ENCODE data around the gene TRABD2B. TPM values are rescaled to one million over a fixed set of nuclear protein-coding genes. Genes with fewer than 3 reads are reported as not detected.

Gene TRABD2B
- total RNA-seq, 2 experiments from 2014 or later: not detected

GRCh38 chr1:48030211-48030610 is 33.0 kb upstream of the TRABD2B start:
- H3K27ac Mint-ChIP-seq: no peak overlapping the region
- no peak for DNase-seq
- H3K36me3 Mint-ChIP-seq (ENCODE audit: low read depth): no peaks in the 10 kb centered on the region
- intact Hi-C loops (cut with micrococcal nuclease): no loop called here
- H3K27me3 Mint-ChIP-seq (ENCODE audit: low read depth): peaks cover 2% of the 10 kb centered on the region
- CTCF ChIA-PET: no interaction called here
- no peaks in the 10 kb centered on the region for H3K4me1 Mint-ChIP-seq (ENCODE audit: low read depth)
- H3K9me3 Mint-ChIP-seq: no peaks in the 10 kb centered on the region
- H3K4me3 Mint-ChIP-seq: no peak overlapping the region

DNA sequence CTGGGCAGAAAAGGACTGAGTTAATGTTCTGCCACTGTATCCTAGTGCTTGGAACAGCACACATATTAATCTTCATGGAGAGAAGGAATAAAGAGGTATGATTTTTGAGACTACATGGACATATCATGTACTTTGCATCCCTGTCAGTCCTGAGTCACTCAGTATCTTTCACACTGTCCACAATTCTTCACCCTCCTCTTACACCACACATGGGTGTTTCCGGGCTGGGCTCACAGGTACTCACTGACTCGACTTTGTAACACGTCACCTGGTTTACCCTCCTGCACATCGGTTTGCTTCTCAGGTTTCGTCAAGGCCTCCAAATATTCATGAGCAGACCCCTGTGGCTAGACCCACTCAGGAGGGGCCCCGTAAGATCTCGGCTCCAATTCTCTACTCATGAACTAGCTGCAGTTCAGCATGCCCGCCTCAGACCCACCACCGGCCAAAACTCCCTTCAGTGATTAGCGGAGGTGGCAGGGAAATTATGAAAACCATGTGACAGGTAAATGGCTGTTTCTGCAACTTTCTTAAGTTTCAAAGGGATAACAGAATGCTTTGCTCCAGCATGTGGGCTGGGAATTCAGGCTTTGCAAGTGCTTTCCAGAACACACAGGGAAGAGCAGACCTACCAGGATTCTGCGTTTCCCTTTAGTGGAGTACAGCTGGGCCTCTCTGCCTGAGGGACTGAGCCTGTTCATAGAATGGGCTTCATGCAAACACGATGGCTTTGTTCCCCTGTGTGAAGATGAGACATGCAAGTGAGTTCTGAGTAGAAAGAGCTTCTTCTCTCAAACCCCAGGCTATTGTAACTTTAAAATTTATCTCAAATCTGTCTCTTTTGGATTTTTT is 31.3 kb upstream of the TRABD2B start:
- Mint-ChIP-seq H3K27me3 (ENCODE audit: low read depth) (peaks cover 2% of the 10 kb centered on the region), H3K4me3 (no peak overlapping the region), H3K36me3 (ENCODE audit: low read depth) (no peaks in the 10 kb centered on the region), H3K4me1 (ENCODE audit: low read depth) (no peaks in the 10 kb centered on the region), H3K9me3 (no peaks in the 10 kb centered on the region), H3K27ac (no peak overlapping the region)
- CTCF ChIA-PET: no interaction called here
- intact Hi-C loops (cut with micrococcal nuclease): no loop called here
- no peak for DNase-seq

DNA sequence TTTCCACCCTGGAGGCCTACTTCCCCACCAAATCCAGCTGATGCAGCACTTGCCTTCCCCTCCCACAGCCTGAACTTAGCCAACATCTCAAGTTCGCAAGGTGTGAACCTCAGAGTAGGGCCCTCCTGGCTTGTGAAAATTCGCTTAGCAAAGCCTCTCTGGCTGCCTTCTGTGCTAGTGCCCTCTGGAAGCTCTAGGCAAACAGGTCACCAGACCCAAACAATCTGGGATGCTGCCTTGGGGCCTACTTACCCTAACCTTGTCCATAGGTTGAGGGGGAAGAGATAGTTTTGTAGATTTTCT is 30.3 kb upstream of the TRABD2B start:
- Mint-ChIP-seq H3K27ac (no peak overlapping the region), H3K27me3 (ENCODE audit: low read depth) (peaks cover 2% of the 10 kb centered on the region), H3K4me1 (ENCODE audit: low read depth) (no peaks in the 10 kb centered on the region), H3K4me3 (no peak overlapping the region), H3K9me3 (no peaks in the 10 kb centered on the region), H3K36me3 (ENCODE audit: low read depth) (no peaks in the 10 kb centered on the region)
- CTCF ChIA-PET: no interaction called here
- DNase-seq: no peak
- intact Hi-C loops (cut with micrococcal nuclease): no loop called here

DNA sequence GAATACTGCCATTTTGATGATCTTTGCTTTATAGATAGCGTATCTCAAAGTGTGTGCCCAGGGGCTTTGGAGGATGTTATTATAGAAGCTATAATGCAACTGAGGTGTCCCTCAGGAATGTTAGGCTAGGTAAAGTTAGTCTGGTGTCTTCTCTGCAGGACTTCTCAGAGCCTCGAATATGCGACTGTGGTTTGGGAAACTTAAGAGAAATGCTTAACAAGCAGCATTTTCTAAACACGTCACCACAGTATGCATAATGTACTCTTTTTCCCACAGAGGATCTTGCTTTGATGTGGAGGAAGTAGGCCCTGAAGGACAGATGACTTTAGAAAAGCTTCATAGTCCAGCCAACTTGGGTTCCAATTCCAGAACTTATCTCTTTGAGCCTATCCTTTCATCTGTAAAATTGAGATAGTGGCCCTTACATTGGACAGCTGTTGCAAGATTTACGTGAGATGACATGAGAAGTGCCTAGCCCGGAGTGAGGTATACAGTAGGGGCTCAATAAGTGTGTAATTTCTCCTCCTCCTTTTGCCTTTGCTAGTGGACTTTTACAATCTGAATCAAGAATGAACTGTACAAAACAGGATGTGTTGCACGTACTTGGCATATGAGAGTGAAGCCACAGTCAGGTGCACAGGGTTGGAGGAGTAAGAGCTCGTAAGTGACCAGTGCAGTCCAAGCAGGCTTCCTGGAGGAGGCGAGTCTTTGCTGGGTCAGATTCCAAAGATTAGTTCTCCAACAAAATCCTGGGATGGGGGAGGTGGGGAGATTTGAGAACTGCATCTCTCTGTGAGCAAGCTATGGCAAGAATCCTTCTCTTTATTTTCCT is 29.7 kb upstream of the TRABD2B start:
- CTCF ChIA-PET: no interaction called here
- H3K9me3 Mint-ChIP-seq: no peaks in the 10 kb centered on the region
- no peak overlapping the region for H3K4me3 Mint-ChIP-seq
- no peak for DNase-seq
- H3K36me3 Mint-ChIP-seq (ENCODE audit: low read depth): no peaks in the 10 kb centered on the region
- H3K4me1 Mint-ChIP-seq (ENCODE audit: low read depth): no peaks in the 10 kb centered on the region
- intact Hi-C loops (cut with micrococcal nuclease): no loop called here
- H3K27ac Mint-ChIP-seq: no peak overlapping the region
- H3K27me3 Mint-ChIP-seq (ENCODE audit: low read depth): peaks cover 2% of the 10 kb centered on the region

DNA sequence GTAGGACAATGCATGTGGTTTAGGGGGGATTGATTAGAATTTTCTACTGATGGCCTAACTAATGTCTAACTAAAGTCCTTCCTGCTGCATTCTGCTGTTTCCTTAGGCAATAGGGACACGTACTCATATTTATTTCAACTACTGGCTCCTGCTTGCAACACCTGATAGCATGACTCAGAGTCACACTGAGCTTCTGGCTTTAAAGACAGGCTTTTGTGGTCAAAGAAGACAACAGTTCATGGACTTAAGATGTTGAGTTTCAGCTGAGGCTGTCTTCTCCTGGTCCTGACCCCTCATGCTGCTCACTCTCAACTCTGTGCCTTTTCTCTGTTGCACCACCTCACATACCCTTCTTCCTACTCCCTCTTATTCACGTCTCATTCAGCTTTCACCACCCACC is 29.1 kb upstream of the TRABD2B start:
- Mint-ChIP-seq H3K4me1 (ENCODE audit: low read depth) (no peaks in the 10 kb centered on the region), H3K36me3 (ENCODE audit: low read depth) (no peaks in the 10 kb centered on the region), H3K9me3 (no peaks in the 10 kb centered on the region), H3K27me3 (ENCODE audit: low read depth) (no peaks in the 10 kb centered on the region), H3K27ac (no peak overlapping the region), H3K4me3 (no peak overlapping the region)
- CTCF ChIA-PET: interaction anchor here (1.3 kb wide), 1 partner anchor 36 kb away, joined by 5 read pairs; no protein-coding TSS in a partner anchor
- no peak for DNase-seq
- intact Hi-C loops (cut with micrococcal nuclease): no loop called here

- intact Hi-C loops (cut with micrococcal nuclease): no loop called here
- no peaks in the 10 kb centered on the region for H3K36me3 Mint-ChIP-seq (ENCODE audit: low read depth)
- H3K27me3 Mint-ChIP-seq (ENCODE audit: low read depth): peaks cover 4% of the 10 kb centered on the region
- H3K9me3 Mint-ChIP-seq: no peaks in the 10 kb centered on the region
- no peak overlapping the region for H3K4me3 Mint-ChIP-seq
- CTCF ChIA-PET: interaction anchor here (1.1 to 1.3 kb wide), 2 partner anchors 27 to 37 kb away, joined by 3 to 5 read pairs; no protein-coding TSS in a partner anchor
- H3K27ac Mint-ChIP-seq: no peak overlapping the region
- H3K4me1 Mint-ChIP-seq (ENCODE audit: low read depth): no peaks in the 10 kb centered on the region
- no peak for DNase-seq
Observed at GRCh38 chr1:48025076-48025475, 27.9 kb upstream of the TRABD2B start.

DNA sequence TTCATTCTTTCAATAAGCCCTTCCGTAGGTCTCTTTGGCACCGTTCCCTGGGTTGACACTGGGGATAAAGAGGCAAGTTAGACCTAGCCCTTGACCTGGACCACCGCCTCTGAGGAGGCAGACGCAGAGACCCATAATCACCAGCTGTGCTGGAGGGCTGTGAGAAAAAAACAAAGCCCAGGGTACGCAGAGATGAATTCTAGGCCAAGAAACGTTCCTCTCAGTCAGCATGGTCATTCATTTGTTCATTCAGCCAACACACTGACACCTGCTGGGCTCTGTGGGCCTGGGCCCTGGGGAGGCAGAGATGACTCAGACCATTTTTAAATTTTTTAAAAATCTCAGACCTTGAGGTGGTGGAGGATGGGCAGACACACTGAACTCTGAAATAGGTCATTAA is 26.3 kb upstream of the TRABD2B start:
- no peaks in the 10 kb centered on the region for H3K9me3 Mint-ChIP-seq
- H3K27me3 Mint-ChIP-seq (ENCODE audit: low read depth): peaks cover 6% of the 10 kb centered on the region
- DNase-seq: no peak
- H3K36me3 Mint-ChIP-seq (ENCODE audit: low read depth): no peaks in the 10 kb centered on the region
- CTCF ChIA-PET: no interaction called here
- no peak overlapping the region for H3K27ac Mint-ChIP-seq
- H3K4me3 Mint-ChIP-seq: no peak overlapping the region
- intact Hi-C loops (cut with micrococcal nuclease): no loop called here
- no peaks in the 10 kb centered on the region for H3K4me1 Mint-ChIP-seq (ENCODE audit: low read depth)

DNA sequence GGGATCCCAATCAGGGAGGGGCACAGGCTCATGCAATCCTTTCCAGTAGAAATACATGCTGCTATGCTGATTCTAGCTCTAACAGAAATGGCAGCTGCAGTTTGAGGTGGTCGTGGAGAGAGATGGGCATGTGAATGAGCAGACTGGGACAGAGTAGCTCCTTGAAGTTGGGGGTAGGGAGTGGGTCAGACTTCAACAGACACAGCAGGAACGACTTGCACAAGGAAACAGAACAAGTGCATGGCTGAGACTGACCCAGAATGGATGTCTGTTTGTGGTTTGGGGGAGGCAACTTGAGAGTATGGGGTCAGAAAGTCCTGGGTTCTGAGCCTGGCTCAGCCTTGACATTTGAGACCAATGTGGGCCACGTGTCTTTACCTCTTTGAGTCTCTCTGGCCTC is 25.1 kb upstream of the TRABD2B start:
- Mint-ChIP-seq H3K4me1 (ENCODE audit: low read depth) (no peaks in the 10 kb centered on the region), H3K27ac (no peak overlapping the region), H3K4me3 (no peak overlapping the region), H3K9me3 (no peaks in the 10 kb centered on the region), H3K27me3 (ENCODE audit: low read depth) (peaks cover 9% of the 10 kb centered on the region), H3K36me3 (ENCODE audit: low read depth) (no peaks in the 10 kb centered on the region)
- no peak for DNase-seq
- CTCF ChIA-PET: no interaction called here
- intact Hi-C loops (cut with micrococcal nuclease): no loop called here

GRCh38 chr1:48021792-48022191 is 24.6 kb upstream of the TRABD2B start:
- intact Hi-C loops (cut with micrococcal nuclease): no loop called here
- no peak overlapping the region for H3K4me3 Mint-ChIP-seq
- CTCF ChIA-PET: no interaction called here

DNA sequence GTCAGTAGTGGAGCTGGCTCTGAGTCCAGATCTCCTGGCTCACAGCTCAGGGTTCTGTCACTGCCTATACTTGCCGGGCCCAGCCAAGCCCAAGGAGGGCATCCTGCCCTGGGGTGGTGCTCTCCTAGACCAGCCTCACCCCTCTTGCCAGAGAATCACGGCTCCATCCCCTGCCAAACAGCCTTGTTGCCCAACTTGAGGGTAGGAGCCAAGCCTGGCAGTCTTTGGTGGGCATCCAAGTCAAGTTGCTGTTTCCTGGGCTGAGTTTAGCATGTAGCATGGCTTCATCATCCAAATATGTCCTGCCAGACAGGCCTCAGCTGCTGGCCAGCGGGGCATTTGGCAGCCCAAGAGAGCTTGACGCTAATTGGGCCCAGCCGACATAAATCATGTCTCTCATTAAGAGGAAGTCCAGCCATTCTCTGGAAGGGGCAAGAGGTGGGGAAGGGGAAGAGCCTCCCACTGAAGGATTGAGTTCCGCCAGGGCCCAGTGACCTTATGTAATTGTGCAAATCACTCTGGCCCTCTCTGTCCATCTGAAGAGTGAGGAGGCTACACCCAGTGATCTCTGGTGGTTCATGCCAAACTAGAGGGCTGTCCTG is 22.6 kb upstream of the TRABD2B start:
- intact Hi-C loops (cut with micrococcal nuclease): no loop called here
- no peak overlapping the region for H3K4me3 Mint-ChIP-seq
- no peaks in the 10 kb centered on the region for H3K36me3 Mint-ChIP-seq (ENCODE audit: low read depth)
- no peak for DNase-seq
- H3K27ac Mint-ChIP-seq: no peak overlapping the region
- CTCF ChIA-PET: interaction anchor here (1.0 to 1.6 kb wide), 3 partner anchors 22 to 42 kb away, joined by 3 to 5 read pairs (median 4); partner anchors contain the start of gene TRABD2B
- peaks cover 14% of the 10 kb centered on the region for H3K27me3 Mint-ChIP-seq (ENCODE audit: low read depth)
- H3K9me3 Mint-ChIP-seq: no peaks in the 10 kb centered on the region
- no peaks in the 10 kb centered on the region for H3K4me1 Mint-ChIP-seq (ENCODE audit: low read depth)

More at GRCh38 chr1:48021792-48022191, 24.6 kb upstream of the TRABD2B start:
- Mint-ChIP-seq H3K36me3 (ENCODE audit: low read depth) (no peaks in the 10 kb centered on the region), H3K27me3 (ENCODE audit: low read depth) (peaks cover 11% of the 10 kb centered on the region), H3K9me3 (no peaks in the 10 kb centered on the region), H3K27ac (no peak overlapping the region), H3K4me1 (ENCODE audit: low read depth) (no peaks in the 10 kb centered on the region)
- DNase-seq: no peak

DNA sequence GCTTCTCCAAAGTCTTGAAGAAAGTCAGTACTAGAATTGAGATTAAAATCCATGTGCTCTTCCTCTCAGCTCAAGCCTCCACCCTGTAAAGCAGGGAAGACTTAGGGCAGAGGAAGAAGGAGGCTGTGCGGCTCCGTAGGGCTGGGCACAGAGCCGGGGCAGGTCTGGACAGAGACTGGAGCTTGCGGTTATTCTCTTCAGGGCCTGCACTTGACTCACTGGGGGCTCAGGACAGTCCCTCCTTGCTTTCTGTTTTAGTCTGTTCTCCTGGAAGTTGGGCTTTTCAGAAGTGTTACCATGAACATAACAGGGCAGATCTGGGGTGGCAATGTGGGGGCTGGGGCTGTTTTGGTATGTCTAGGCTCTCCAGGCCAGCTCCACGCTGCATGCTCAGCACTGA is 21.6 kb upstream of the TRABD2B start:
- H3K4me3 Mint-ChIP-seq: no peak overlapping the region
- peaks cover 18% of the 10 kb centered on the region for H3K27me3 Mint-ChIP-seq (ENCODE audit: low read depth)
- intact Hi-C loops (cut with micrococcal nuclease): no loop called here
- no peak for DNase-seq
- H3K27ac Mint-ChIP-seq: no peak overlapping the region
- H3K4me1 Mint-ChIP-seq (ENCODE audit: low read depth): no peaks in the 10 kb centered on the region
- H3K36me3 Mint-ChIP-seq (ENCODE audit: low read depth): no peaks in the 10 kb centered on the region
- CTCF ChIA-PET: interaction anchor here (1.5 kb wide), 1 partner anchor 21 kb away, joined by 5 read pairs; the partner anchor contains the start of gene TRABD2B
- H3K9me3 Mint-ChIP-seq: no peaks in the 10 kb centered on the region

DNA sequence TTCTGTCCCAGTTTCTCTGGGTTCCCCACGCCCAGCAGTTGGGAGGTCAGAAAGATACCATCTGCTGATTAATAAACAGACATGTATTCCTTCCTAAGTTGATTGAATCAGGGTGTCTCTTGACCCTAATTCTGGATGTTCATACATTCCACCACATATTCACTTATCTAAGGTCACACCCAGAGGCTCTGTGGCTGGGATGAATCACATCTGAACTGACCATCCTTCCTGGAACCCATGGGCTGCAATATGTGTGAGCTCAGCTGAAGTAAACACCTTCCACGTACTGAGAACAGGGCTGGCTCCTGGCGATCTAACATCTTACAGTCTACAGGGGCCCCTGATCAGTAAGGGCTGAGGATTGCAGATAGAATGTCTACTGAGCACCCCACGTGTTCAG is 20.5 kb upstream of the TRABD2B start:
- intact Hi-C loops (cut with micrococcal nuclease): no loop called here
- Mint-ChIP-seq H3K27me3 (ENCODE audit: low read depth) (peaks cover 19% of the 10 kb centered on the region), H3K4me3 (no peak overlapping the region), H3K36me3 (ENCODE audit: low read depth) (no peaks in the 10 kb centered on the region), H3K4me1 (ENCODE audit: low read depth) (no peaks in the 10 kb centered on the region), H3K9me3 (no peaks in the 10 kb centered on the region), H3K27ac (no peak overlapping the region)
- DNase-seq: no peak
- CTCF ChIA-PET: no interaction called here
